SU-DHL-6 (cell line): ENCODE measurements around the gene FHOD3.

ENCODE experiments used
- H2AFZ ChIP-seq: fragments of 200-600 bp; sonication (generic); 2 replicates; pipeline ENCODE4 v1.6.1; 2014; ENCODE audit warnings: low read depth, mild to moderate bottlenecking, moderate library complexity, mixed read lengths, antibody characterized with exemption, low read length; ENCODE audit not compliant: severe bottlenecking
- H3F3A ChIP-seq: fragments of 200-600 bp; shearing (Covaris generic); 2 replicates; pipeline ENCODE4 v1.6.0; 2016; ENCODE audit warnings: antibody characterized with exemption, mild to moderate bottlenecking; ENCODE audit not compliant: insufficient read depth
- H3K27ac ChIP-seq: fragments of 200-600 bp; sonication (generic); 2 replicates; pipeline ENCODE4 v1.5.1; 2016; ENCODE audit warnings: low read depth, mild to moderate bottlenecking, low read length, moderate library complexity, mixed read lengths
- H3K27me3 ChIP-seq: fragments of 200-600 bp; sonication (generic), shearing (Covaris generic); 2 replicates; pipeline ENCODE4 v1.6.0; 2014; ENCODE audit warnings: mild to moderate bottlenecking, low read length
- H3K36me3 ChIP-seq: fragments of 200-600 bp; sonication (generic); 2 replicates; pipeline ENCODE4 v1.6.1; 2014; ENCODE audit warnings: mild to moderate bottlenecking, low read length, mixed read lengths
- H3K4me2 ChIP-seq: fragments of 300-600, 200-600 bp; shearing (Covaris generic), sonication (generic); 2 replicates; pipeline ENCODE4 v1.6.0; 2014; ENCODE audit warnings: low read length, low read depth, mild to moderate bottlenecking; ENCODE audit not compliant: poor library complexity, severe bottlenecking
- H3K4me3 ChIP-seq: fragments of 200-600 bp; sonication (generic); 2 replicates; pipeline ENCODE4 v1.5.1; 2014; ENCODE audit warnings: antibody characterized with exemption, low read length, mild to moderate bottlenecking, mixed read lengths; ENCODE audit not compliant: insufficient read depth, poor library complexity, severe bottlenecking
- H3K79me2 ChIP-seq: fragments of 200-600 bp; sonication (generic); 2 replicates; pipeline ENCODE4 v1.6.1; 2014; ENCODE audit warnings: mild to moderate bottlenecking, low read length, moderate library complexity; ENCODE audit not compliant: insufficient read depth
- H3K9ac ChIP-seq: fragments of 200-600 bp; sonication (generic); 2 replicates; pipeline ENCODE4 v1.7.0; 2014; ENCODE audit warnings: mild to moderate bottlenecking, low read length
- H3K9me2 ChIP-seq: fragments of 200-600 bp; sonication (generic); replicated peaks from 2 replicates; pipeline ENCODE4 v1.6.1; 2014; ENCODE audit warnings: low read length; ENCODE audit not compliant: insufficient read depth
- H3K9me3 ChIP-seq: fragments of 200-600 bp; sonication (generic); 2 replicates; pipeline ENCODE4 v1.6.1; 2014; ENCODE audit warnings: low read length, mixed read lengths; ENCODE audit not compliant: insufficient read depth
- H4K20me1 ChIP-seq: fragments of 200-600 bp; sonication (generic); 2 replicates; pipeline ENCODE4 v1.6.1; 2014; ENCODE audit warnings: low read depth, mild to moderate bottlenecking, antibody characterized with exemption, low read length, moderate library complexity, mixed read lengths
- EZH2phosphoT487 ChIP-seq: fragments of 200-600 bp; sonication (generic), shearing (Covaris generic); conservative IDR thresholded peaks from 2 replicates; pipeline ENCODE4 v1.6.1; 2018; ENCODE audit warnings: mild to moderate bottlenecking, antibody characterized with exemption, low read length, moderate library complexity, mixed read lengths
- TF ChIP-seq, protein P1 (sequence below): fragments of 200-600 bp; sonication (generic); IDR thresholded peaks from one replicate; pipeline ENCODE4 v1.5.1; 2017; ENCODE audit warnings: antibody characterized with exemption, mild to moderate bottlenecking, low read length, moderate library complexity; ENCODE audit not compliant: insufficient read depth, poor library complexity, severe bottlenecking

Gene FHOD3

DNA sequence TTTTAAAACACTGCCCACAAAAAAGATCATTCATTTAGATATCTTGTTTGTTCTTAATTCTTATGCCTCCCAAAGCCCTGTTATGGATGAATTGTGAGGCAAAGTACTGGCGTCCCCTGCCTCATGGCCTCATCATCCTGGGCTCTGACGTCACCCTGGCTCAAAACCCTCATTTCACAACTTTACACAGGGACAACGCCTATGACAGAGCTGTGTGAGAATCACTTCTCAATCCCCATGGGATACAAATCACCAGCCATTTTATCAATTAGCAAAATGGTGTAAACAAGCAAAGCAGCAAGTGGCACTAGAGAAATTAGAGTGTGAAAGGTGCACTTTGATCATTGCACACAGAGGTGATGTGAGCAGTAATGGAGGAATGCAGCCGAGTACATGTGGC lies 16.6 kb downstream of the FHOD3 start:
- Histone ChIP-seq H3F3A (no peaks in the 10 kb centered on the region), H3K4me2 (no peak overlapping the region), H4K20me1 (no peaks in the 10 kb centered on the region), H3K27me3 (0 out of 2 replicates have a peak, but pooled peaks cover 4% of the 10 kb centered on the region), H2AFZ (no peak overlapping the region), H3K9me2 (no peaks in the 10 kb centered on the region), H3K79me2 (no peaks in the 10 kb centered on the region), H3K27ac (no peak overlapping the region), H3K4me3 (no peak overlapping the region), H3K9ac (no peak overlapping the region), H3K36me3 (no peaks in the 10 kb centered on the region), H3K9me3 (no peaks in the 10 kb centered on the region)
- TF ChIP-seq EZH2phosphoT487, result no peak
- TF ChIP-seq, protein P1, sequence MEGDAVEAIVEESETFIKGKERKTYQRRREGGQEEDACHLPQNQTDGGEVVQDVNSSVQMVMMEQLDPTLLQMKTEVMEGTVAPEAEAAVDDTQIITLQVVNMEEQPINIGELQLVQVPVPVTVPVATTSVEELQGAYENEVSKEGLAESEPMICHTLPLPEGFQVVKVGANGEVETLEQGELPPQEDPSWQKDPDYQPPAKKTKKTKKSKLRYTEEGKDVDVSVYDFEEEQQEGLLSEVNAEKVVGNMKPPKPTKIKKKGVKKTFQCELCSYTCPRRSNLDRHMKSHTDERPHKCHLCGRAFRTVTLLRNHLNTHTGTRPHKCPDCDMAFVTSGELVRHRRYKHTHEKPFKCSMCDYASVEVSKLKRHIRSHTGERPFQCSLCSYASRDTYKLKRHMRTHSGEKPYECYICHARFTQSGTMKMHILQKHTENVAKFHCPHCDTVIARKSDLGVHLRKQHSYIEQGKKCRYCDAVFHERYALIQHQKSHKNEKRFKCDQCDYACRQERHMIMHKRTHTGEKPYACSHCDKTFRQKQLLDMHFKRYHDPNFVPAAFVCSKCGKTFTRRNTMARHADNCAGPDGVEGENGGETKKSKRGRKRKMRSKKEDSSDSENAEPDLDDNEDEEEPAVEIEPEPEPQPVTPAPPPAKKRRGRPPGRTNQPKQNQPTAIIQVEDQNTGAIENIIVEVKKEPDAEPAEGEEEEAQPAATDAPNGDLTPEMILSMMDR, result no peak

- no peaks in the 10 kb centered on the region for H3K9me2 ChIP-seq
- no peaks in the 10 kb centered on the region for H3K79me2 ChIP-seq
- H3K4me2 ChIP-seq, result no peak overlapping the region
- no peaks in the 10 kb centered on the region for H3F3A ChIP-seq
- TF ChIP-seq, protein P1, result no peak
- no peak for TF ChIP-seq EZH2phosphoT487
- no peaks in the 10 kb centered on the region for H4K20me1 ChIP-seq
- H3K4me3 ChIP-seq, result no peak overlapping the region
- H3K27me3 ChIP-seq, result 0 out of 2 replicates have a peak, but pooled peaks cover 4% of the 10 kb centered on the region
- no peak overlapping the region for H3K9ac ChIP-seq
- no peak overlapping the region for H2AFZ ChIP-seq
- H3K36me3 ChIP-seq, result no peaks in the 10 kb centered on the region
- H3K9me3 ChIP-seq, result no peaks in the 10 kb centered on the region
- no peak overlapping the region for H3K27ac ChIP-seq
Measured at GRCh38 chr18:36314754-36315153, 17.2 kb downstream of the FHOD3 start.

DNA sequence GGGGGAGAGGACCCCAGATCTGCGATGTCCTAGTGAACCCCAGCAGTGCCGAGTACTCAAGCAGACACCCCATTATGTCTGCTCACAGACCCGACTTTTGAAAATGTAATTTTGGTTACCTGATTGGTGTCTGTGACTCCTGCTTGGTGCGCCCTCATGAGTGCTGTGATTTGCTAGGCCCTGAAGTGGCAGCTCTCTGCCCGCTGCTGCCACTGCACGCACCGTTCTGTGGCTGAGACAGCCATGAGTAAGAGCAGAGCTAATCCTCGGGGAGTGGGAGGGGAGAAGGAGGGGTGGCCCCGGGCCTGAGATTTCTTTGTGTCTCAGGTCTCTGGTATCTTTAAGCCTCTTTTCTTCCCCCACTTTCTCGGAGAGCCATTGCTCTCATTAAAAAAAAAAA lies 18.2 kb downstream of the FHOD3 start:
- H2AFZ ChIP-seq, result no peak overlapping the region
- H3K36me3 ChIP-seq, result no peaks in the 10 kb centered on the region
- no peak overlapping the region for H3K9ac ChIP-seq
- H3K9me3 ChIP-seq, result no peaks in the 10 kb centered on the region
- H3K27ac ChIP-seq, result no peak overlapping the region
- no peaks in the 10 kb centered on the region for H3F3A ChIP-seq
- H3K79me2 ChIP-seq, result no peaks in the 10 kb centered on the region
- H3K27me3 ChIP-seq, result 0 out of 2 replicates have a peak, but pooled peaks cover 4% of the 10 kb centered on the region
- H3K9me2 ChIP-seq, result no peaks in the 10 kb centered on the region
- no peak overlapping the region for H3K4me2 ChIP-seq
- TF ChIP-seq, protein P1, result no peak
- no peak for TF ChIP-seq EZH2phosphoT487
- no peak overlapping the region for H3K4me3 ChIP-seq
- H4K20me1 ChIP-seq, result no peaks in the 10 kb centered on the region

- no peaks in the 10 kb centered on the region for H3K9me3 ChIP-seq
- H3K9ac ChIP-seq, result no peak overlapping the region
- no peaks in the 10 kb centered on the region for H3K36me3 ChIP-seq
- no peak overlapping the region for H2AFZ ChIP-seq
- H4K20me1 ChIP-seq, result no peaks in the 10 kb centered on the region
- 0 out of 2 replicates have a peak, but pooled peaks cover 4% of the 10 kb centered on the region for H3K27me3 ChIP-seq
- H3K4me3 ChIP-seq, result no peak overlapping the region
- H3F3A ChIP-seq, result no peaks in the 10 kb centered on the region
- H3K79me2 ChIP-seq, result no peaks in the 10 kb centered on the region
- no peak for TF ChIP-seq EZH2phosphoT487
- TF ChIP-seq, protein P1, result no peak
- H3K9me2 ChIP-seq, result no peaks in the 10 kb centered on the region
- no peak overlapping the region for H3K4me2 ChIP-seq
- no peak overlapping the region for H3K27ac ChIP-seq
Measured at GRCh38 chr18:36316246-36316645, 18.7 kb downstream of the FHOD3 start.
